Naive thymus-derived CD4-positive, alpha-beta T cell (primary cell): ENCODE measurements around the gene TUBA4A. TPM values are rescaled to one million over a fixed set of nuclear protein-coding genes. Genes with fewer than 3 reads are reported as not detected.

Experiments
- ATAC-seq: fragments of 150-1000 bp; cut with Tn5 transposase; 2 replicates; pipeline ENCODE4 v1.10.0; 2021; ENCODE audit warnings: mild to moderate bottlenecking, moderate library complexity
- CTCF ChIA-PET: fragments of 350-600 bp; sonication (Branson Sonifier 250); formaldehyde crosslinking; loops from one replicate; lab custom pipeline; 2021; ENCODE audit warnings: antibody characterized with exemption; lab: Charles Lee
- POLR2A ChIA-PET: fragments of 350-600 bp; sonication (Branson Sonifier 250); formaldehyde crosslinking; loops from one replicate; lab custom pipeline; 2021; ENCODE audit warnings: antibody characterized with exemption, inconsistent platforms; lab: Charles Lee
- DNase-seq, 9 donors: peaks; one replicate each; pipeline versions ENCODE4 v3.0.0 to v3.0.0-alpha.2; 2020 to 2022; ENCODE audit warnings: mixed read lengths in 1 of 9
- H3K27ac ChIP-seq: one replicate; pipeline ENCODE4 v1.7.0; 2013; ENCODE audit warnings: mild to moderate bottlenecking, low read depth, low read length, moderate library complexity
- H3K27me3 ChIP-seq, 2 donors: one replicate each; pipeline ENCODE4 v1.7.0; 2013; ENCODE audit warnings: low read length in 2 of 2, mild to moderate bottlenecking in 2 of 2, moderate library complexity in 2 of 2; ENCODE audit not compliant: control insufficient read depth in 2 of 2, insufficient read depth in 2 of 2
- H3K36me3 ChIP-seq, 3 experiments: 1 replicate in 2 of 3; 2 replicates in 1 of 3; pipeline ENCODE4 v1.7.0; 2013; ENCODE audit warnings: low read length in 3 of 3, mild to moderate bottlenecking in 3 of 3, moderate library complexity in 1 of 3; ENCODE audit not compliant: insufficient read depth in 3 of 3, control insufficient read depth in 2 of 3
- H3K4me1 ChIP-seq, 2 donors: one replicate each; pipeline ENCODE4 v1.7.0; 2013; ENCODE audit warnings: low read length in 2 of 2, mild to moderate bottlenecking in 2 of 2, moderate library complexity in 1 of 2; ENCODE audit not compliant: control insufficient read depth in 2 of 2, insufficient read depth in 2 of 2
- H3K4me3 ChIP-seq: 2 replicates; pipeline ENCODE4 v1.7.0; 2013; ENCODE audit warnings: mild to moderate bottlenecking, low read length
- H3K9me3 ChIP-seq, 3 experiments: 1 replicate in 2 of 3; 2 replicates in 1 of 3; pipeline ENCODE4 v1.7.0; 2013; ENCODE audit warnings: low read length in 3 of 3; ENCODE audit not compliant: control insufficient read depth in 2 of 3
- H3K27ac Mint-ChIP-seq, 9 donors: one replicate each; pipeline ENCODE4 v1.8.0; 2020 to 2022; ENCODE audit warnings: mixed read lengths in 9 of 9, mild to moderate bottlenecking in 8 of 9, moderate library complexity in 5 of 9, inconsistent platforms in 2 of 9
- H3K27me3 Mint-ChIP-seq, 5 donors: one replicate each; pipeline ENCODE4 v1.8.0; 2021 to 2022; ENCODE audit warnings: mixed read lengths in 5 of 5, mild to moderate bottlenecking in 1 of 5
- H3K36me3 Mint-ChIP-seq, 5 donors: one replicate each; pipeline ENCODE4 v1.8.0; 2020 to 2022; ENCODE audit warnings: mixed read lengths in 5 of 5, mild to moderate bottlenecking in 3 of 5, inconsistent platforms in 1 of 5
- H3K4me1 Mint-ChIP-seq, 7 donors: one replicate each; pipeline ENCODE4 v1.8.0; 2020 to 2022; ENCODE audit warnings: mixed read lengths in 7 of 7, mild to moderate bottlenecking in 3 of 7, inconsistent platforms in 1 of 7
- H3K4me3 Mint-ChIP-seq, 10 donors: one replicate each; pipeline ENCODE4 v1.8.0; 2020 to 2022; ENCODE audit warnings: mild to moderate bottlenecking in 10 of 10, mixed read lengths in 10 of 10, moderate library complexity in 6 of 10, inconsistent platforms in 2 of 10
- H3K9me3 Mint-ChIP-seq, 11 donors: one replicate each; pipeline ENCODE4 v1.8.0; 2020 to 2022; ENCODE audit warnings: mixed read lengths in 11 of 11, mild to moderate bottlenecking in 4 of 11, inconsistent platforms in 1 of 11, moderate library complexity in 1 of 11
- intact Hi-C, 2 donors: fragments of 100-400 bp; cut with micrococcal nuclease; formaldehyde crosslinking; loops; one replicate each; pipeline ENCODE4 v1.15.1; 2023
- polyA plus RNA-seq, 2 donors: library from polyadenylated mRNA; unstranded; fragments of 300-500 nt; fragmentation: Illumina TruSeq; gene quantifications; one replicate each; pipeline ENCODE4 v1.2.3, GENCODE V29; 2021
- total RNA-seq, 6 experiments: library from RNA in 5 of 6; stranded (reverse) in 5 of 6; gene quantifications; 1 replicate in 5 of 6; 2 replicates in 1 of 6; pipeline ENCODE4 v1.2.3 and lab custom pipeline; 2021 to 2026

TUBA4A gene
- total and polyA plus RNA-seq, 7 experiments from 2014 or later: 82.9 to 336 (median 183) TPM

GRCh38 chr2:219297766-219298456, 44.2 kb upstream of the TUBA4A start:
- H3K4me3 ChIP-seq: no peak overlapping the region
- intact Hi-C loops: loop anchor here (1.0 to 2.0 kb wide), 5 partner anchors 87 to 240 kb away; partner anchors contain the start of genes NHEJ1 (in 2 of the 2) and SLC23A3 (in 1 of the 2)
- Mint-ChIP-seq H3K27me3 (peaks cover 0 to 25% (median 10%) of the 10 kb centered on the region in 5 donors), H3K4me3 (no peak overlapping the region), H3K4me1 (peaks cover 11 to 34% (median 27%) of the 10 kb centered on the region in 7 donors), H3K36me3 (peaks cover 0 to 2% (median 0%) of the 10 kb centered on the region in 5 donors), H3K27ac (peak overlapping the region in 2 of 9 donors; percentile 34 to 59), H3K9me3 (no peaks in the 10 kb centered on the region)
- H3K9me3 ChIP-seq: no peaks in the 10 kb centered on the region
- H3K27ac ChIP-seq: no peak overlapping the region
- POLR2A ChIA-PET: interaction anchor here (0.7 to 1.0 kb wide), 3 partner anchors 43 to 93 kb away, joined by 3 to 6 read pairs (median 3); partner anchors contain the start of genes TUBA4A and TUBA4B
- H3K4me1 ChIP-seq: peaks cover 2 to 20% of the 10 kb centered on the region in 2 donors
- no peak for ATAC-seq
- no peaks in the 10 kb centered on the region for H3K27me3 ChIP-seq
- CTCF ChIA-PET: interaction anchor here (0.7 to 11.9 kb wide), 6 partner anchors 19 to 139 kb away, joined by 3 to 194 read pairs (median 3); partner anchors contain the start of genes DNAJB2 and NHEJ1
- no peaks in the 10 kb centered on the region for H3K36me3 ChIP-seq
- no peak for DNase-seq

- Mint-ChIP-seq H3K36me3 (peaks cover 0 to 2% (median 0%) of the 10 kb centered on the region in 5 donors), H3K9me3 (no peaks in the 10 kb centered on the region), H3K27me3 (peaks cover 0 to 24% (median 9%) of the 10 kb centered on the region in 5 donors), H3K4me3 (peak overlapping the region in 1 of 10 donors; percentile 38), H3K27ac (peak overlapping the region in 2 of 9 donors; percentile 25 to 56), H3K4me1 (peaks cover 11 to 34% (median 27%) of the 10 kb centered on the region in 7 donors)
- DNase-seq (peak in 6 of 9 donors; percentile 33 to 43 (median 40)), ATAC-seq (no peak)
- H3K9me3 ChIP-seq: no peaks in the 10 kb centered on the region
- CTCF ChIA-PET: interaction anchor here (1.5 to 11.9 kb wide), 3 partner anchors 18 to 138 kb away, joined by 3 to 194 read pairs (median 25); partner anchors contain the start of genes DNAJB2 and NHEJ1
- H3K4me1 ChIP-seq: peaks cover 2 to 20% of the 10 kb centered on the region in 2 donors
- H3K27me3 ChIP-seq: no peaks in the 10 kb centered on the region
- no peak overlapping the region for H3K4me3 ChIP-seq
- POLR2A ChIA-PET: interaction anchor here (0.7 to 4.2 kb wide), 3 partner anchors 17 to 92 kb away, joined by 3 to 74 read pairs (median 6); partner anchors contain the start of genes DNAJB2 and TUBA4A
- H3K36me3 ChIP-seq: no peaks in the 10 kb centered on the region
- no peak overlapping the region for H3K27ac ChIP-seq
- intact Hi-C loops: no loop called here
These were observed 43.1 kb upstream of the TUBA4A start for GRCh38 chr2:219296631-219297391.

GRCh38 chr2:219296142-219296541, 42.4 kb upstream of the TUBA4A start:
- no peak for ATAC-seq
- Histone ChIP-seq H3K36me3 (no peaks in the 10 kb centered on the region), H3K4me1 (peaks cover 2 to 20% of the 10 kb centered on the region in 2 donors), H3K27ac (no peak overlapping the region), H3K9me3 (no peaks in the 10 kb centered on the region), H3K4me3 (no peak overlapping the region), H3K27me3 (no peaks in the 10 kb centered on the region)
- Mint-ChIP-seq H3K4me3 (peak overlapping the region in 2 of 10 donors; percentile 33 to 89), H3K9me3 (no peaks in the 10 kb centered on the region), H3K4me1 (peaks cover 11 to 34% (median 27%) of the 10 kb centered on the region in 7 donors), H3K36me3 (peaks cover 0 to 2% (median 0%) of the 10 kb centered on the region in 5 donors), H3K27ac (peak overlapping the region in 4 of 9 donors; percentile 25 to 70 (median 56)), H3K27me3 (peaks cover 0 to 18% (median 2%) of the 10 kb centered on the region in 5 donors)
- ChIA-PET POLR2A (interaction anchor here (1.8 to 4.2 kb wide), 6 partner anchors 16 to 137 kb away, joined by 6 to 74 read pairs (median 22); partner anchors contain the start of genes CNPPD1, DNAJB2, TUBA4A and TUBA4B), CTCF (interaction anchor here (0.7 to 11.9 kb wide), 8 partner anchors 8 to 299 kb away, joined by 3 to 194 read pairs (median 12); partner anchors contain the start of genes DNAJB2, NHEJ1, TUBA4A and TUBA4B)
- intact Hi-C loops: no loop called here
- peak in 1 of 9 donors; percentile 20 for DNase-seq

GRCh38 chr2:219294356-219295351, 40.9 kb upstream of the TUBA4A start:
- no peaks in the 10 kb centered on the region for H3K9me3 Mint-ChIP-seq
- Histone ChIP-seq H3K4me1 (peaks cover 2 to 20% of the 10 kb centered on the region in 2 donors), H3K4me3 (peak overlapping the region; percentile 47), H3K9me3 (no peaks in the 10 kb centered on the region), H3K27ac (peak overlapping the region; percentile 79), H3K27me3 (no peaks in the 10 kb centered on the region), H3K36me3 (no peaks in the 10 kb centered on the region)
- POLR2A ChIA-PET: interaction anchor here (0.7 to 4.2 kb wide), 22 partner anchors 8 to 137 kb away, joined by 3 to 74 read pairs (median 5); partner anchors contain the start of genes ABCB6, ANKZF1, ATG9A and CNPPD1
- peak overlapping the region; percentile 56 to 88 (median 84) for H3K27ac Mint-ChIP-seq
- H3K4me3 Mint-ChIP-seq: peak overlapping the region; percentile 68 to 89 (median 82)
- DNase-seq: peak; percentile 80 to 93 (median 90)
- peaks cover 11 to 34% (median 27%) of the 10 kb centered on the region in 7 donors for H3K4me1 Mint-ChIP-seq
- peak; percentile 99 for ATAC-seq
- intact Hi-C loops: loop anchor here (1.0 to 5.0 kb wide), 12 partner anchors 15 to 248 kb away; partner anchors contain the start of genes ANKZF1 (in 2 of the 2), ATG9A (in 2 of the 2), DNAJB2 (in 2 of the 2) and TUBA4A (in 2 of the 2)
- CTCF ChIA-PET: interaction anchor here (0.5 to 11.9 kb wide), 37 partner anchors 8 to 894 kb away, joined by 3 to 194 read pairs (median 4); partner anchors contain the start of genes ANKZF1, ATG9A, CNPPD1 and DES
- H3K27me3 Mint-ChIP-seq: peaks cover 0 to 9% (median 0%) of the 10 kb centered on the region in 5 donors
- peaks cover 0 to 2% (median 0%) of the 10 kb centered on the region in 5 donors for H3K36me3 Mint-ChIP-seq

- ChIA-PET CTCF (interaction anchor here (0.5 to 11.9 kb wide), 12 partner anchors 15 to 894 kb away, joined by 3 to 194 read pairs (median 4); partner anchors contain the start of genes ATG9A, DNAJB2, NHEJ1 and TUBA4B), POLR2A (interaction anchor here (1.8 to 4.2 kb wide), 6 partner anchors 14 to 117 kb away, joined by 8 to 74 read pairs (median 22); partner anchors contain the start of genes CNPPD1, DNAJB2, GLB1L and STK16)
- Histone ChIP-seq H3K36me3 (no peaks in the 10 kb centered on the region), H3K27ac (no peak overlapping the region), H3K4me3 (no peak overlapping the region), H3K27me3 (no peaks in the 10 kb centered on the region), H3K4me1 (peaks cover 2 to 20% of the 10 kb centered on the region in 2 donors), H3K9me3 (no peaks in the 10 kb centered on the region)
- Mint-ChIP-seq H3K27ac (peak overlapping the region in 7 of 9 donors; percentile 56 to 88 (median 71)), H3K4me1 (peaks cover 11 to 33% (median 25%) of the 10 kb centered on the region in 7 donors), H3K4me3 (peak overlapping the region; percentile 61 to 89 (median 82)), H3K9me3 (no peaks in the 10 kb centered on the region), H3K27me3 (peaks cover 0 to 6% (median 0%) of the 10 kb centered on the region in 5 donors), H3K36me3 (peaks cover 0 to 2% (median 0%) of the 10 kb centered on the region in 5 donors)
- intact Hi-C loops: loop anchor here (1.0 to 5.0 kb wide), 8 partner anchors 14 to 249 kb away; partner anchors contain the start of genes ABCB6 (in 1 of the 2), ANKZF1 (in 1 of the 2), ATG9A (in 1 of the 2) and CHPF (in 1 of the 2)
- ATAC-seq (no peak), DNase-seq (no peak)
These were observed 40.1 kb upstream of the TUBA4A start for GRCh38 chr2:219293736-219294231.
